ENCODE data around the gene MVB12B. TPM values are rescaled to one million over a fixed set of nuclear protein-coding genes. Genes with fewer than 3 reads are reported as not detected.

MVB12B gene
- total RNA-seq, 2 donors from 2014 or later = 9.8 to 15.8 TPM

DNA sequence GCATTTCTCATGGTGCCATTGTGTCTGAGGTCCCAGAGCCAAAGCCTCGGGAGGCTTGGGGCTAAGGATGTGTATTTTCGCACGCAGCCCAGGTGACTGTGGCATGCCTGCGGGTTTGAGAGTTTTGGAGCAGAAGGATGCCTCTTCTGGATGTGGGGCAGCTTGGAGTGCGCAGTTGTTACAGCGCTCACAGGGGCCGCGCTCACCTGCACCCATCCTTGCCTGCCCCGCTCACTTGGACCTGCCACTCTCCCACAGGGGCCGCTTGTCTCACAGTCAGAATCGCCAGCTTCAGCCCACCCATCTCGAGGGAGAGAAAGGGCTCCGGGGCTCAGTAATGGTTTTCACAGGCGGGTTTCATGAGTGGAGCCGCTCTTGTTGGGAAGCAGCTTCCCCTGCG is 132.9 kb downstream of the MVB12B start:
- no peaks in the 10 kb centered on the region for H3K36me3 ChIP-seq
- no peak overlapping the region for H3K9ac ChIP-seq (ENCODE audit: low read depth in 2 of 2, low read length in 2 of 2)
- H3K27me3 ChIP-seq = no peaks in the 10 kb centered on the region
- no peak for DNase-seq
- TF ChIP-seq, protein P1, sequence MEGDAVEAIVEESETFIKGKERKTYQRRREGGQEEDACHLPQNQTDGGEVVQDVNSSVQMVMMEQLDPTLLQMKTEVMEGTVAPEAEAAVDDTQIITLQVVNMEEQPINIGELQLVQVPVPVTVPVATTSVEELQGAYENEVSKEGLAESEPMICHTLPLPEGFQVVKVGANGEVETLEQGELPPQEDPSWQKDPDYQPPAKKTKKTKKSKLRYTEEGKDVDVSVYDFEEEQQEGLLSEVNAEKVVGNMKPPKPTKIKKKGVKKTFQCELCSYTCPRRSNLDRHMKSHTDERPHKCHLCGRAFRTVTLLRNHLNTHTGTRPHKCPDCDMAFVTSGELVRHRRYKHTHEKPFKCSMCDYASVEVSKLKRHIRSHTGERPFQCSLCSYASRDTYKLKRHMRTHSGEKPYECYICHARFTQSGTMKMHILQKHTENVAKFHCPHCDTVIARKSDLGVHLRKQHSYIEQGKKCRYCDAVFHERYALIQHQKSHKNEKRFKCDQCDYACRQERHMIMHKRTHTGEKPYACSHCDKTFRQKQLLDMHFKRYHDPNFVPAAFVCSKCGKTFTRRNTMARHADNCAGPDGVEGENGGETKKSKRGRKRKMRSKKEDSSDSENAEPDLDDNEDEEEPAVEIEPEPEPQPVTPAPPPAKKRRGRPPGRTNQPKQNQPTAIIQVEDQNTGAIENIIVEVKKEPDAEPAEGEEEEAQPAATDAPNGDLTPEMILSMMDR (IDR thresholded peaks at IDR 0.05) = no peak
- H3K9me3 ChIP-seq = no peaks in the 10 kb centered on the region
- intact Hi-C loops (cut with DNase I) = no loop called here
- H3K4me1 ChIP-seq = no peaks in the 10 kb centered on the region
- H3K27ac ChIP-seq = no peak overlapping the region
- H3K4me3 ChIP-seq = no peak overlapping the region

DNA sequence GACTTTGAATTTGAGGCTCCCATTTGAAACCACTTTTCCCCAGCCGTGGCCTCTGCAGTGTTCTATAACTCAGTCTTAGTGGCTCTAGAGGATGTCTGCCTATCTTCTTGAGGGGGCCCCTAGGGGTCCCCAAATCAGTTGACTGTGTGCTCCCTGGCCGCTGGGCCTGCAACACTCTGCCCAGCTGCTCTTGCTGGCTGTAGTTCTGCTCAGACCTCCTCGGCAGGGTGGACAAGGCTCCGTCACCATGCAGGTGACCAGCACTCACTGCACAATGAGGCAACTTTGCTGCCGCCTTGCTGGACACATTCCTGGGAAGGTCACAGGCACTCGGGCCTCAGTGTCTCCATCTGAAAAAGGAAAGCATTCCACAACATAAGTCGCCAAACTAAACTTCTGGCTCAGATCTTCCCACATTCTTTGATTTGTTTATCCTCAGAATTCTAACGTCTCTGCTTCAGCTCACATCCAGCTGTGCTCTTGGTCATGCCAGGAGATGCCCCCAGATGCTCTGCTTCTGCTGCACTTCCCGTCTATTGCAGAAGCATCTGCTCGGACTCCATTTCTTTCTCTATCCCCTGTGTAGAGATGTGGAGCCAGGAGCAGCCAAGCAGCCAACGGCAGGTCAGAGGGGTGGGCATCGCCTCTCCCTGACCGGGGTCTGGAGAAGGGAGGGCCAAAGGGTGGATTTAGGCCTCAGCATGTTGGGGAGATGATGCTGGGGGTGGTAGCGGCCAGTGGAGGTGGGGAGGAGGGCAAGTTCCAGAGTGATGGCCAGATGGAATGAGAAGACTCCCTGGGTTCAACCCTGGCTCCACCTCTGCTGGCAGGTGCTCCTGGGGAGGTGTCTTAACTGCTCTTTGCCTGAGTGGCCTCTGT is 133.6 kb downstream of the MVB12B start:
- no peaks in the 10 kb centered on the region for H3K4me1 ChIP-seq
- H3K9me3 ChIP-seq = no peaks in the 10 kb centered on the region
- no peak overlapping the region for H3K27ac ChIP-seq
- no peak overlapping the region for H3K9ac ChIP-seq (ENCODE audit: low read depth in 2 of 2, low read length in 2 of 2)
- intact Hi-C loops (cut with DNase I) = no loop called here
- no peaks in the 10 kb centered on the region for H3K27me3 ChIP-seq
- no peaks in the 10 kb centered on the region for H3K36me3 ChIP-seq
- no peak overlapping the region for H3K4me3 ChIP-seq
- TF ChIP-seq, protein P1 (IDR thresholded peaks at IDR 0.05) = no peak
- DNase-seq = no peak

DNA sequence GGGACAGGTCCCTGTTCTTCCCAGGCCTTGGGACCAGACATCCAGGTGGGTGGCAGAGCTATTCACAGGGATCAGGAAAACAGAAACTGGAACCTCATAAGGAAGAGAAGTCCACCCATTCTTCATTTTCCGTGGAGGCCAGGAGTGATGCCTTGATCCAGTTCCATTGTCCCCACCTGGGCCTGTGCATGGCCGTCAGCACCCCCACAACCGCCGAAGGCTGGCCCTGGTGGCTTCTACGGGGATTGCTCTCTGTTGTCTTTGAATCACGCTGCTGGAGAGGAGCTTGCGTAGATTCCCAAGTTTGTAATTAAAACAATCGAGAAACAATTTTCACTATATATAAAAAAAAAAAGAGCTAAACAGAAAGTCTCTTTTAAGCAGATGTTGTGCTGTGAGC is 134.4 kb downstream of the MVB12B start:
- no peak overlapping the region for H3K27ac ChIP-seq
- no peaks in the 10 kb centered on the region for H3K27me3 ChIP-seq
- H3K9me3 ChIP-seq = no peaks in the 10 kb centered on the region
- H3K4me1 ChIP-seq = no peaks in the 10 kb centered on the region
- no peak overlapping the region for H3K4me3 ChIP-seq
- intact Hi-C loops (cut with DNase I) = no loop called here
- DNase-seq = no peak
- no peak overlapping the region for H3K9ac ChIP-seq (ENCODE audit: low read depth in 2 of 2, low read length in 2 of 2)
- TF ChIP-seq, protein P1 (IDR thresholded peaks at IDR 0.05) = no peak
- no peaks in the 10 kb centered on the region for H3K36me3 ChIP-seq

DNA sequence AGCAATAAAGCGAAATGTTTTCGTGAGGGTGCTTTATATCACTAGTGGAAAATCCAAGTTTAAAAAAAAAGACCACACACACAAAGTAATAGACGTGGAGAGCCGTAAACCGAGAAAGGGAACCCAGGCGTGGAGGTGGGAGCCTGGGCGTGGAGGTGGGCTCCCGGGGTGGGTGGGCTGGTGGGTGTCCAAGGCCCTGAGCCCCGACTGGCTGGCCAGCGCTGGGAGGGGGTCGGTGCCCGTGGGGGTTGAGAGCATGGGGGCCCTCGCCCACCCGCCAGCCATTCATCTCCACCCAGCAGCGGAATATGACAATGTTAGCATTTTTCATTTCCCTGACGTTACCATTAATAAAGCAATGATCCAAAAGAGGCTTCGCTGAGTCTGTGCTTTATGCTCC is 135.0 kb downstream of the MVB12B start:
- H3K9ac ChIP-seq (ENCODE audit: low read depth in 2 of 2, low read length in 2 of 2) = no peak overlapping the region
- TF ChIP-seq, protein P1 (IDR thresholded peaks at IDR 0.05) = no peak

DNA sequence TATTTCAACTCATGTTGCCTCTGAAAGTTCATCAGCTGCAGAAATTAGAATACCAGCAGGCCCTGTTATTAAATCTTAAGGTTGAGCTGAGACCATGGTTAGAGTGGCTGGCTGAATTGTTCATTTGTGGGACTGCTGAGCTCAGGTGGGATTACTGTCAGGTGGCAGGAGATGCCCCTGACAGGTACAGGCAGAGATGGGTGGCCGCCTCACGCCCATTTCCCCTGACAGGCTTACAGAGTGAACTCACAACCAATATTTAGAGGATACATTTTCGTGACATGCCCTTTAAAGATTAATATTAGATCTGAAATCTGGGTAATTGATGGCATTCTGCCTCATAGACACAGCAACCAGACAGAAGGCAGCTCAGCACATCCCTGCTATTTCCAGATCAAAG is 136.0 kb downstream of the MVB12B start:
- intact Hi-C loops (cut with DNase I) = no loop called here
- Histone ChIP-seq H3K36me3 (no peaks in the 10 kb centered on the region), H3K9ac (ENCODE audit: low read depth in 2 of 2, low read length in 2 of 2) (no peak overlapping the region), H3K27me3 (no peaks in the 10 kb centered on the region), H3K27ac (no peak overlapping the region), H3K4me3 (no peak overlapping the region), H3K9me3 (no peaks in the 10 kb centered on the region), H3K4me1 (no peaks in the 10 kb centered on the region)
- TF ChIP-seq, protein P1 (IDR thresholded peaks at IDR 0.05) = no peak
- no peak for DNase-seq

More for the DNA sequence above, 135.0 kb downstream of the MVB12B start:
- H3K4me3 ChIP-seq = no peak overlapping the region
- intact Hi-C loops (cut with DNase I) = no loop called here
- H3K27me3 ChIP-seq = no peaks in the 10 kb centered on the region
- no peaks in the 10 kb centered on the region for H3K36me3 ChIP-seq
- DNase-seq = no peak
- H3K4me1 ChIP-seq = no peaks in the 10 kb centered on the region
- H3K9me3 ChIP-seq = no peaks in the 10 kb centered on the region
- H3K27ac ChIP-seq = no peak overlapping the region
